Measurements from ENCODE around the gene SDR42E2.

DNA sequence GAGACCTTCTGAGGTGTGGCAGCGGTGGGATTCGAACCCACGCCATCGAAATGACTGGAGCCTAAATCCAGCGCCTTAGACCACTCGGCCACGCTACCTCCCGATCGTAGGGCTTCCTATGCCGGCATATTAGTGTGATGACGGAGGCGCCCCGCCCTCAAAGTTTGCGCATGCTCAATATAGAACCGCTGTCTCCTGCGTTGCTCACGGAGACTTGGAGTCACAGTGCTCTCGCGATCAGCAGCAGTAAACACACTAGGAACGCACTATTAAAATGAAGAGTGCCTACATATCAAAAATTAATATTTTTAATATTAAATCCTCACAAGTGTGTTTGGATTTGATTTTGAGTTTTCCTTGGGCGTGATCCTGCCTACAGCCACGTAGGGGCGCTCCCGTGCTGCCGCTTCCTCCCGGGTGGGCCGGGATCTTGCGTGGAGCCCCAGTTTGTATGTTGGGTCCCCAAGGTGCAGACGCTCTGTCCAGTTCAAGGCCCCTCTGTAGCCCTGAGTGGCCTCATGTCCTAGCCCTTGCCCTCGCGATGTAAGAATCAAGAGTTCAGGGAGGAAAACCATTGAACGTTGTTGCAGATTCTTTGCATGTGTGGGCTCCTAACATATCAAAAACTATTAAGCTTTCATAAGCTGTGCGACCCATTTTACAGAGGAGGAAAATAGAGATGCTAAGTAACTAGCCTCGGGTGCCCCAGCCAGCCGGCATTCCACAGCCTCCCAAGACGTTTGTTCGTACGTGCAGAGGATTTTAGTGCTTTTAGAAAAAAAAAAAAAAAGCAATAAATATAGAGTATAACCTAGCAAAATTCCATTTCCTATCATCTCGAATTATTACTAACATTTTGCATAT is 33.6 kb downstream of the SDR42E2 start:
- TF ChIP-seq, protein P1, sequence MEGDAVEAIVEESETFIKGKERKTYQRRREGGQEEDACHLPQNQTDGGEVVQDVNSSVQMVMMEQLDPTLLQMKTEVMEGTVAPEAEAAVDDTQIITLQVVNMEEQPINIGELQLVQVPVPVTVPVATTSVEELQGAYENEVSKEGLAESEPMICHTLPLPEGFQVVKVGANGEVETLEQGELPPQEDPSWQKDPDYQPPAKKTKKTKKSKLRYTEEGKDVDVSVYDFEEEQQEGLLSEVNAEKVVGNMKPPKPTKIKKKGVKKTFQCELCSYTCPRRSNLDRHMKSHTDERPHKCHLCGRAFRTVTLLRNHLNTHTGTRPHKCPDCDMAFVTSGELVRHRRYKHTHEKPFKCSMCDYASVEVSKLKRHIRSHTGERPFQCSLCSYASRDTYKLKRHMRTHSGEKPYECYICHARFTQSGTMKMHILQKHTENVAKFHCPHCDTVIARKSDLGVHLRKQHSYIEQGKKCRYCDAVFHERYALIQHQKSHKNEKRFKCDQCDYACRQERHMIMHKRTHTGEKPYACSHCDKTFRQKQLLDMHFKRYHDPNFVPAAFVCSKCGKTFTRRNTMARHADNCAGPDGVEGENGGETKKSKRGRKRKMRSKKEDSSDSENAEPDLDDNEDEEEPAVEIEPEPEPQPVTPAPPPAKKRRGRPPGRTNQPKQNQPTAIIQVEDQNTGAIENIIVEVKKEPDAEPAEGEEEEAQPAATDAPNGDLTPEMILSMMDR (conservative IDR thresholded peaks at IDR 0.05; ENCODE audit: low read length), result peak; percentile 99
- TF ChIP-seq EZH2phosphoT487 (IDR thresholded peaks at IDR 0.05; ENCODE audit: borderline replicate concordance, low read depth, low read length), result no peak
